ENCODE measurements around the gene UBA6.

The UBA6 gene

GRCh38 chr4:67571975-67572374 lies 129.0 kb downstream of the UBA6 start:
- peaks cover 38% of the 10 kb centered on the region for H3K4me1 ChIP-seq
- no peaks in the 10 kb centered on the region for H4K20me1 ChIP-seq
- no peak overlapping the region for H3K4me2 ChIP-seq
- H3K4me3 ChIP-seq = no peak overlapping the region
- no peak overlapping the region for H3K9ac ChIP-seq
- H3K27ac ChIP-seq = no peak overlapping the region
- no peak for TF ChIP-seq Cebpa-rat (IDR thresholded peaks at IDR 0.05)
- H3K9me3 ChIP-seq = no peaks in the 10 kb centered on the region
- H3K36me3 ChIP-seq = no peaks in the 10 kb centered on the region
- no peaks in the 10 kb centered on the region for H3K27me3 ChIP-seq

DNA sequence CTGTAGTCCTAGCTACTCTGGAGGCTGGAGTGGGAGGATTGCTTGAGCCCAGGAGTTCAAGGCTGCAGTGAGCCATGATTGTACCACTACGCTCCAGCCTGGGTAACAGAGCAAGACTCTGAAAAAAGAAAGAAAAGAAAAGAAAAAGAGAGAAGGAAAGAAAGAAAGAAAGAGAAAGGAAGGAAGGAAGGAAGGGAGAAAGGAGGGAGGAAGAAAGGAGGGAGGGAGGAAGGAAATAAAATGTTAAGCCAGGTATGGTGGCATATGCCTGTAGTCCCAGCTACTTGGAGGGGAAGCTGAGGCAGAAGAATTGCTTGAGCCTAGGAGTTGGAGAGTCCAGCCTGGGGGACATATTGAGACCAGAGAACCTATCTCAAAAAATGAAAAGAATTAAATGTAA lies 130.4 kb downstream of the UBA6 start:
- no peaks in the 10 kb centered on the region for H3K9me3 ChIP-seq
- no peaks in the 10 kb centered on the region for H4K20me1 ChIP-seq
- H3K9ac ChIP-seq = no peak overlapping the region
- peaks cover 23% of the 10 kb centered on the region for H3K4me1 ChIP-seq
- no peaks in the 10 kb centered on the region for H3K36me3 ChIP-seq
- no peak for TF ChIP-seq Cebpa-rat (IDR thresholded peaks at IDR 0.05)
- no peak overlapping the region for H3K27ac ChIP-seq
- H3K4me3 ChIP-seq = no peak overlapping the region
- H3K27me3 ChIP-seq = no peaks in the 10 kb centered on the region
- H3K4me2 ChIP-seq = no peak overlapping the region

- Histone ChIP-seq H3K36me3 (no peaks in the 10 kb centered on the region), H3K9me3 (no peaks in the 10 kb centered on the region), H3K4me3 (no peak overlapping the region), H3K4me1 (peaks cover 16% of the 10 kb centered on the region), H3K9ac (no peak overlapping the region), H3K27ac (no peak overlapping the region), H3K27me3 (no peaks in the 10 kb centered on the region), H3K4me2 (no peak overlapping the region), H4K20me1 (no peaks in the 10 kb centered on the region)
- no peak for TF ChIP-seq Cebpa-rat (IDR thresholded peaks at IDR 0.05)
Measured at GRCh38 chr4:67568820-67569219, 132.1 kb downstream of the UBA6 start.

GRCh38 chr4:67566335-67566734 lies 134.6 kb downstream of the UBA6 start:
- no peak overlapping the region for H3K4me3 ChIP-seq

GRCh38 chr4:67565284-67565683 lies 135.7 kb downstream of the UBA6 start:
- Histone ChIP-seq H4K20me1 (no peaks in the 10 kb centered on the region), H3K4me2 (no peak overlapping the region), H3K27ac (no peak overlapping the region), H3K27me3 (no peaks in the 10 kb centered on the region), H3K9ac (no peak overlapping the region), H3K4me1 (no peaks in the 10 kb centered on the region), H3K9me3 (no peaks in the 10 kb centered on the region), H3K4me3 (no peak overlapping the region), H3K36me3 (no peaks in the 10 kb centered on the region)
- no peak for TF ChIP-seq Cebpa-rat (IDR thresholded peaks at IDR 0.05)

More at GRCh38 chr4:67566335-67566734, 134.6 kb downstream of the UBA6 start:
- H3K9me3 ChIP-seq = no peaks in the 10 kb centered on the region
- H4K20me1 ChIP-seq = no peaks in the 10 kb centered on the region
- H3K36me3 ChIP-seq = no peaks in the 10 kb centered on the region
- TF ChIP-seq Cebpa-rat (IDR thresholded peaks at IDR 0.05) = no peak
- no peak overlapping the region for H3K4me2 ChIP-seq
- H3K4me1 ChIP-seq = no peaks in the 10 kb centered on the region
- no peak overlapping the region for H3K27ac ChIP-seq
- no peak overlapping the region for H3K9ac ChIP-seq
- no peaks in the 10 kb centered on the region for H3K27me3 ChIP-seq

All from BLaER1 (cell line).